ENCODE measurements around the gene FNBP1L. TPM values are rescaled to one million over a fixed set of nuclear protein-coding genes. Genes with fewer than 3 reads are reported as not detected.

The FNBP1L gene
- total RNA-seq, 2 experiments from 2014 or later: 0.14 to 0.45 TPM

DNA sequence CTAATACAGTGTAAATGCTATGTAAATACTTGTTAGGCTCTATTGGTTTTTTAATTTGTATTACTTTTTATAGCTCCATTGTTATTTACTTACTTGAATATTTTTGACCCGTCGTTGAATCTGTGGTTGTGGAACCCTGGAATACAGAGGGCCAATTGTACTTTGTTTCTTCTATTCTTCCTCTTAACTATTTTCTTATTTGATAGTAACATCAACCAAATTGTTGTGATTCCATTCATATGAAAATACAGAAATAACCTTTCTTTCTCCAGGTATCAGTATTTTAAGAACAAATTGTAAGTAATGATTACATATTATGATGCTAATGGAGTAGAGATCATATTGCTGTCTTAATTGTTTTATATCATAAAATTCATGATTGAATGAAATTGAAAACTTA, 73.7 kb downstream of the FNBP1L start:
- DNase-seq: no peak
- H3K36me3 Mint-ChIP-seq: no peaks in the 10 kb centered on the region
- no peak overlapping the region for H3K27ac Mint-ChIP-seq
- H3K9me3 Mint-ChIP-seq: no peaks in the 10 kb centered on the region
- H3K4me1 Mint-ChIP-seq: no peaks in the 10 kb centered on the region
- H3K27me3 Mint-ChIP-seq: peaks cover 3% of the 10 kb centered on the region
- no peak overlapping the region for H3K4me3 Mint-ChIP-seq

GRCh38 chr1:93522721-93523120, 74.8 kb downstream of the FNBP1L start:
- no peaks in the 10 kb centered on the region for H3K4me1 Mint-ChIP-seq
- peaks cover 3% of the 10 kb centered on the region for H3K27me3 Mint-ChIP-seq
- H3K36me3 Mint-ChIP-seq: no peaks in the 10 kb centered on the region
- H3K9me3 Mint-ChIP-seq: no peaks in the 10 kb centered on the region
- H3K27ac Mint-ChIP-seq: no peak overlapping the region
- no peak for DNase-seq
- H3K4me3 Mint-ChIP-seq: no peak overlapping the region

- no peak for DNase-seq
- no peaks in the 10 kb centered on the region for H3K4me1 Mint-ChIP-seq
- no peak overlapping the region for H3K27ac Mint-ChIP-seq
- no peak overlapping the region for H3K4me3 Mint-ChIP-seq
- peaks cover 3% of the 10 kb centered on the region for H3K27me3 Mint-ChIP-seq
- H3K9me3 Mint-ChIP-seq: no peaks in the 10 kb centered on the region
- no peaks in the 10 kb centered on the region for H3K36me3 Mint-ChIP-seq
Measured at GRCh38 chr1:93525431-93525830, 77.5 kb downstream of the FNBP1L start.

GRCh38 chr1:93526431-93526830, 78.5 kb downstream of the FNBP1L start:
- H3K27me3 Mint-ChIP-seq: peaks cover 3% of the 10 kb centered on the region
- no peaks in the 10 kb centered on the region for H3K4me1 Mint-ChIP-seq
- no peak overlapping the region for H3K4me3 Mint-ChIP-seq
- no peaks in the 10 kb centered on the region for H3K36me3 Mint-ChIP-seq
- DNase-seq: no peak
- no peak overlapping the region for H3K27ac Mint-ChIP-seq
- H3K9me3 Mint-ChIP-seq: no peaks in the 10 kb centered on the region

- Mint-ChIP-seq H3K4me3 (no peak overlapping the region), H3K27me3 (peaks cover 7% of the 10 kb centered on the region), H3K9me3 (no peaks in the 10 kb centered on the region), H3K4me1 (no peaks in the 10 kb centered on the region), H3K27ac (no peak overlapping the region), H3K36me3 (no peaks in the 10 kb centered on the region)
- no peak for DNase-seq
Measured at GRCh38 chr1:93528412-93528811, 80.5 kb downstream of the FNBP1L start.

GRCh38 chr1:93531193-93531592, 83.3 kb downstream of the FNBP1L start:
- Mint-ChIP-seq H3K27me3 (peaks cover 7% of the 10 kb centered on the region), H3K36me3 (no peaks in the 10 kb centered on the region), H3K4me3 (no peak overlapping the region), H3K4me1 (no peaks in the 10 kb centered on the region), H3K9me3 (no peaks in the 10 kb centered on the region), H3K27ac (no peak overlapping the region)
- DNase-seq: no peak

- H3K9me3 Mint-ChIP-seq: no peaks in the 10 kb centered on the region
- no peak overlapping the region for H3K4me3 Mint-ChIP-seq
- H3K4me1 Mint-ChIP-seq: no peaks in the 10 kb centered on the region
- no peak overlapping the region for H3K27ac Mint-ChIP-seq
- no peak for DNase-seq
- H3K36me3 Mint-ChIP-seq: no peaks in the 10 kb centered on the region
- peaks cover 4% of the 10 kb centered on the region for H3K27me3 Mint-ChIP-seq
Measured at GRCh38 chr1:93532780-93533378, 85.0 kb downstream of the FNBP1L start.

GRCh38 chr1:93533677-93534076, 85.8 kb downstream of the FNBP1L start:
- Mint-ChIP-seq H3K9me3 (no peaks in the 10 kb centered on the region), H3K27ac (no peak overlapping the region), H3K36me3 (no peaks in the 10 kb centered on the region), H3K4me3 (no peak overlapping the region), H3K27me3 (peaks cover 4% of the 10 kb centered on the region), H3K4me1 (no peaks in the 10 kb centered on the region)
- no peak for DNase-seq

DNA sequence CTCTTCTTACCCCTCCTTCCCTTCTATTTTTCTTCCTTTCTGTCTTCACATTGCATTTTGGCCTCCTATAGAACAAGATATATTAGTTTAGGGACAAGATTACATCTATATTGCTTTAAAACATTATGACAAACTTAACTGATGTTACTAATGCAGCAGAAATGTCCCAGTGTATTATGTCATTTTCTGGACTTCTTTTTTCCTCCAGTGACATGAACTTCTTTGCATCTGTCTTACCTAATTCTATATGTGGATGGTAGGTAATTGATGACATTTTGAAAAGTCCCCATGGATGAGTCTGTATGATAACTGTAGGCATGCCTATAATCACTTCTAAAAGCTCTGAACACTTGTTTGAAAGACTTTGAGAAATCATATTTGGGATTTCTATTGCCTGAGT, 89.5 kb downstream of the FNBP1L start:
- H3K4me3 Mint-ChIP-seq: no peak overlapping the region
- H3K27ac Mint-ChIP-seq: no peak overlapping the region
- peaks cover 4% of the 10 kb centered on the region for H3K27me3 Mint-ChIP-seq
- no peaks in the 10 kb centered on the region for H3K9me3 Mint-ChIP-seq
- no peaks in the 10 kb centered on the region for H3K4me1 Mint-ChIP-seq
- no peaks in the 10 kb centered on the region for H3K36me3 Mint-ChIP-seq
- no peak for DNase-seq

DNA sequence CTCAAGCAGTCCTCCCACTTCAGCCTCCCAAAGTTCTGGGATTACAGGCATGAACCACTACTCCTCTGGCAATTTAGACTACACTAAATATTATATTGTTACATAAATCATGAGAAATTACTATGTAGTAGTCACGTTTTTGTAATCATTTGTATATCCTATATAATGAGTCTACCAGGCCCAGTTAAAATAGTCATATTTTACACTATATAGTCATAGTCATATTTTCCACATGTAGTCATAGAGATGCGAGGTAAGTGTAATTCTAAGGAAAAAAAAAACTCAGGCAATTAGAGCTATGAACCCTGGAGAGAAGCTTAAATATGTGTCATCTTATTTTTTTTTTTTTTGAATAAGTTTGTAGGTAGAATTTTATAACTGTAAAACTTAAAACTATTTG, 90.0 kb downstream of the FNBP1L start:
- H3K4me1 Mint-ChIP-seq: no peaks in the 10 kb centered on the region
- no peak for DNase-seq
- no peak overlapping the region for H3K4me3 Mint-ChIP-seq
- H3K9me3 Mint-ChIP-seq: no peaks in the 10 kb centered on the region
- H3K36me3 Mint-ChIP-seq: no peaks in the 10 kb centered on the region
- peaks cover 1% of the 10 kb centered on the region for H3K27me3 Mint-ChIP-seq
- H3K27ac Mint-ChIP-seq: no peak overlapping the region

- Mint-ChIP-seq H3K27ac (no peak overlapping the region), H3K36me3 (no peaks in the 10 kb centered on the region), H3K9me3 (no peaks in the 10 kb centered on the region), H3K27me3 (no peaks in the 10 kb centered on the region), H3K4me1 (no peaks in the 10 kb centered on the region), H3K4me3 (no peak overlapping the region)
- no peak for DNase-seq
Measured at GRCh38 chr1:93541045-93541444, 93.1 kb downstream of the FNBP1L start.

- Mint-ChIP-seq H3K27ac (no peak overlapping the region), H3K9me3 (no peaks in the 10 kb centered on the region), H3K4me3 (no peak overlapping the region), H3K27me3 (no peaks in the 10 kb centered on the region), H3K4me1 (no peaks in the 10 kb centered on the region), H3K36me3 (no peaks in the 10 kb centered on the region)
- DNase-seq: no peak
Measured at GRCh38 chr1:93542398-93542797, 94.5 kb downstream of the FNBP1L start.

DNA sequence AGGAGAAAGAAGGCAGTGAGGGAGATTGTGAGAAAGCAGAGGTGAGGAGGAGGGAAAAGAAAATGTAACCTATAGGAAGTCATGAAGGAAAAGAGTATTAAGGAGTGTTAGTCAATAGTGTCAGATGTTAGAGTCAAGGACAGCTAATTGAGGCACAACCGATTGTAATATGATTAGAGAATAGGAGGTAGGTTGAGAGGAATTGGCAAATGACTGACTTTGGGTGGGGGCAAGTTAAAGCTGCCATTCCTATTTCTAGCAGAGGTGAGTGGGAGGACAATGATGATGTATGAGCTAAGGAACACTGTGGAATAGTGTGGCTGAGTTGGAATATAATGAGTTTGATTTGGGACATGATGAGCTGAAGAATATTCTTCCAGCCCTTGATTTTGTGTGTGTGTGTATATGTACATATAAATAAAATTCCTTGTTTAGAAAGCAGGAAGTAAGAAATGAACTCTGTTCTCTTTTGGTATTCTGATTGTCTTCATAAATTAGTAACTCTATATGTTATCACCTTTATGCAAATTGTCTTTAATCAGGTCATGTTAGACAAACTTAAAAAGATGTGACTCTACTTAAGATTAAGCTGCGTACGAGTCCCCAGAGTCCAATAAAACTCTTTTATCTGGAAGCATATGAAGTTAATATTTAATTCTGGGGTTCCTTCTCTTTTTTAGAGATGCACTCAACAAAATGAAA, 98.4 kb downstream of the FNBP1L start:
- no peak overlapping the region for H3K4me3 Mint-ChIP-seq
- H3K27ac Mint-ChIP-seq: no peak overlapping the region
- no peaks in the 10 kb centered on the region for H3K27me3 Mint-ChIP-seq
- H3K9me3 Mint-ChIP-seq: no peaks in the 10 kb centered on the region
- H3K36me3 Mint-ChIP-seq: no peaks in the 10 kb centered on the region
- DNase-seq: no peak
- H3K4me1 Mint-ChIP-seq: no peaks in the 10 kb centered on the region

GRCh38 chr1:93549131-93549530, 101.2 kb downstream of the FNBP1L start:
- no peaks in the 10 kb centered on the region for H3K9me3 Mint-ChIP-seq
- H3K27me3 Mint-ChIP-seq: no peaks in the 10 kb centered on the region
- H3K4me3 Mint-ChIP-seq: no peak overlapping the region
- no peak for DNase-seq
- H3K27ac Mint-ChIP-seq: no peak overlapping the region
- no peaks in the 10 kb centered on the region for H3K4me1 Mint-ChIP-seq
- no peaks in the 10 kb centered on the region for H3K36me3 Mint-ChIP-seq

DNA sequence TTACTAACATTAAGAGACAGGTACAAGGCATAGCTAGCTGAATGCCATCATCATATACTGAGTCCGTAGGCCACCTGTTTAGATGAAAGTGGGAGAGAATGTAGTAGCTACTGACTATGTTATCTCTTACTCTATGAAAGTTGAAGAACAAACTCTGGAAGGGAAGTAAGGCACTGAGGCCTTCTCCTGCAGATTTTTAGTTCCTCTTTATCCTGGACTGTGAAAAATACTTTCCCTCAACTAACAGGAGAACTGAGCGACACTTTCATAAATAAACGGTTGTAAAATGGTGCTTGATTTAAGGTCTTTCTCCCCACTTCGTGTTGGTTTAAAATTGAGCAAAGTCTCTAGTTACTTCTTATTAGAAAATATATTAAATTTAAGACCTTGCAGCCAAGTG, 101.9 kb downstream of the FNBP1L start:
- H3K27me3 Mint-ChIP-seq: peaks cover under 1% of the 10 kb centered on the region
- H3K27ac Mint-ChIP-seq: no peak overlapping the region
- H3K4me1 Mint-ChIP-seq: peaks cover 3% of the 10 kb centered on the region

DNA sequence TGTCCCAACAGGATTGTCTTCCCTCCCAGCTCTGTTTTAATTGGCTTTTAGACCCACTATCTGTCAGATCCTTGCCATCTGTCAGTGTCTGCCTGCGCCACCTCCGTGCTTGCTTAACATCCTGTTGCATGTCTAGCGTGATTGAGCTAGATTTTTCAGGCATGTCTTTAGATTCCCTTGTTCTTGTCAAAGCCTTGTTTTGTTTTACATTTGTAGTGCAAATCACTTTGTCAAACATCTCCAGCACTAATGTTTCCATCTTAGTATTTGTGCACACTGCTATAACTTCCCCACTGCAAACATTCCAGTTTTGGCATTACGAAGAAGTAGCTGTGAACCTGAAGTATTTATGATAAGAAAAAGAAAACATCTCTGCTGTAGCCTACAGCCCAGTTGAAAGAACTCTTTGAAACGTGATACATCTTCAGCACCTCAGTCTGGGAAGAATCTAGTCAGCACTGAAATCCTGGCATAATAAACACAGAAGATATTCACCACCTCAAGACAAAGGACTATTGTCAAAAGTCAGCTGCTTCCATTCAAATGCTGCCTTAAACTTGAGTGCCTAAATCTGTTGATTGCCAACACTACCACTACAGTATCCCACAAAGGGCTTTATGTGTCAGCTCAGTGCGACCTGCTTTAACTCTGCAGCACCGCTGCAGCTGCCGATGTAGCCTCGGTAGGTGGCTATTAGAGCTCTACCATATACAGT, 105.0 kb downstream of the FNBP1L start:
- Mint-ChIP-seq H3K9me3 (no peaks in the 10 kb centered on the region), H3K4me1 (peaks cover 9% of the 10 kb centered on the region), H3K4me3 (no peak overlapping the region), H3K36me3 (no peaks in the 10 kb centered on the region), H3K27me3 (peaks cover 5% of the 10 kb centered on the region), H3K27ac (no peak overlapping the region)
- DNase-seq: no peak

More for the DNA sequence above, 101.9 kb downstream of the FNBP1L start:
- H3K36me3 Mint-ChIP-seq: no peaks in the 10 kb centered on the region
- DNase-seq: no peak
- no peak overlapping the region for H3K4me3 Mint-ChIP-seq
- H3K9me3 Mint-ChIP-seq: no peaks in the 10 kb centered on the region

Measured in activated naive CD8-positive, alpha-beta T cell treated with anti-CD3 and anti-CD28 coated beads for 36 hours (primary cell).